Hepatocyte (in vitro differentiated cells): ENCODE data around the gene ELMO3.

ENCODE experiments used
- CTCF ChIP-seq: fragments of 200-600 bp; sonication (generic); IDR thresholded peaks from 2 replicates; pipeline ENCODE4 v1.5.1; 2016; ENCODE audit warnings: antibody characterized with exemption, mild to moderate bottlenecking; ENCODE audit not compliant: poor library complexity
- EZH2 ChIP-seq: fragments of 200-600 bp; sonication (generic); IDR thresholded peaks from 2 replicates; pipeline ENCODE4 v1.6.1; 2016; ENCODE audit warnings: antibody characterized with exemption, mild to moderate bottlenecking, borderline replicate concordance
- EZH2phosphoT487 ChIP-seq: fragments of 200-600 bp; sonication (generic); IDR thresholded peaks from one replicate; pipeline ENCODE4 v1.6.1; 2018; ENCODE audit warnings: antibody characterized with exemption, mild to moderate bottlenecking, low read depth, moderate library complexity; ENCODE audit not compliant: unreplicated experiment, severe bottlenecking

GRCh38 chr16:67242138-67242730 lies 43.3 kb downstream of the ELMO3 start:
- TF ChIP-seq CTCF (no peak), EZH2phosphoT487 (no peak), EZH2 (no peak)
